Activated CD4-positive, alpha-beta T cell treated with anti-CD3 and anti-CD28 coated beads, Interleukin-2, amount 50 U/mL, for 24 hours (primary cell): ENCODE measurements around the gene TPSG1.
"Not testable (repeated sequence)": the region's sequence is repeated elsewhere in the genome, so short reads cannot be mapped to it uniquely, and the experiment has no call there.

Experiments used
- DNase-seq, 2 donors: peaks; one replicate each; pipeline ENCODE4 v3.0.0-alpha.2; 2020; ENCODE audit warnings: low read depth in 1 of 2, low spot score in 1 of 2

TPSG1 gene

GRCh38 chr16:1257561-1258224 lies 32.6 kb upstream of the TPSG1 start:
- no peak for DNase-seq

GRCh38 chr16:1256874-1257322 lies 31.8 kb upstream of the TPSG1 start:
- DNase-seq, result no peak

- not testable (repeated sequence) for DNase-seq
Measured at GRCh38 chr16:1256296-1256873, 31.3 kb upstream of the TPSG1 start.

GRCh38 chr16:1255276-1256122 lies 30.4 kb upstream of the TPSG1 start, which contains the start of gene TPSD1:
TSS of gene TPSD1 (plus strand) at chr16:1256069. CDS start at chr16:1256281, 212 bp downstream.
- not testable (repeated sequence) for DNase-seq

GRCh38 chr16:1254821-1255220 lies 29.8 kb upstream of the TPSG1 start:
- not testable (repeated sequence) for DNase-seq

GRCh38 chr16:1253701-1254364 lies 28.8 kb upstream of the TPSG1 start:
- DNase-seq, result not testable (repeated sequence)

- not testable (repeated sequence) for DNase-seq
Measured at GRCh38 chr16:1249031-1249755, 24.1 kb upstream of the TPSG1 start.

GRCh38 chr16:1247903-1248537 lies 23.0 kb upstream of the TPSG1 start:
- not testable (repeated sequence) for DNase-seq

- DNase-seq, result no peak
Measured at GRCh38 chr16:1245452-1246020, 20.5 kb upstream of the TPSG1 start.

- DNase-seq, result no peak
Measured at GRCh38 chr16:1244881-1245280, 19.8 kb upstream of the TPSG1 start.

- DNase-seq, result not testable (repeated sequence)
Measured at GRCh38 chr16:1243907-1244850, 19.1 kb upstream of the TPSG1 start.

- DNase-seq, result not testable (repeated sequence)
Measured at GRCh38 chr16:1243363-1243762, 18.3 kb upstream of the TPSG1 start.

- not testable (repeated sequence) for DNase-seq
Measured at GRCh38 chr16:1241081-1241480, 16.0 kb upstream of the TPSG1 start.

GRCh38 chr16:1240436-1240835 lies 15.4 kb upstream of the TPSG1 start, which contains the start of gene TPSAB1:
TSS of gene TPSAB1 (plus strand) at chr16:1240705. CDS start at chr16:1240939, 234 bp downstream.
- not testable (repeated sequence) for DNase-seq

- DNase-seq, result not testable (repeated sequence)
Measured at GRCh38 chr16:1239575-1239974, 14.5 kb upstream of the TPSG1 start.

- not testable (repeated sequence) for DNase-seq
Measured at GRCh38 chr16:1238909-1239308, 13.8 kb upstream of the TPSG1 start.

GRCh38 chr16:1237990-1238389 lies 12.9 kb upstream of the TPSG1 start:
- no peak for DNase-seq

- not testable (repeated sequence) for DNase-seq
Measured at GRCh38 chr16:1236659-1237058, 11.6 kb upstream of the TPSG1 start.
